AG04450 (cell line): ENCODE data around the gene TNFRSF19. TPM values are rescaled to one million over a fixed set of nuclear protein-coding genes. Genes with fewer than 3 reads are reported as not detected.

Experiments used
- CTCF ChIA-PET: fragments of 300-600, 350-600 bp; formaldehyde crosslinking; extraction: SDS; loops from one replicate; lab custom pipeline; 2022; ENCODE audit warnings: antibody characterized with exemption, inconsistent platforms; lab: Charles Lee
- POLR2A ChIA-PET: fragments of 350-600 bp; formaldehyde crosslinking; extraction: SDS; loops from one replicate; lab custom pipeline; 2021; ENCODE audit warnings: antibody characterized with exemption, inconsistent platforms; lab: Yijun Ruan, JAX
- DNase-seq: peaks from one replicate; pipeline ENCODE4 v3.0.0-alpha.2; 2011; ENCODE audit warnings: low read depth, low spot score
- H3K27ac ChIP-seq: one replicate; pipeline ENCODE4 v1.5.1; 2012; ENCODE audit warnings: low read depth, low read length, control low read depth
- H3K27me3 ChIP-seq: one replicate; pipeline ENCODE4 v1.6.0; 2012; ENCODE audit warnings: low read length; ENCODE audit not compliant: control insufficient read depth, insufficient read depth
- H3K4me3 ChIP-seq: 2 replicates; pipeline ENCODE4 v1.5.1; 2011; ENCODE audit warnings: mild to moderate bottlenecking, low read depth, low read length, control low read depth
- H3K9me3 ChIP-seq: 2 replicates; pipeline ENCODE4 v1.5.1; 2012; ENCODE audit warnings: low read length; ENCODE audit not compliant: control insufficient read depth, insufficient read depth
- CTCF ChIP-seq: IDR thresholded peaks from 2 replicates; pipeline ENCODE4 v1.5.1; 2011; ENCODE audit warnings: low read depth, low read length, control low read depth, inconsistent platforms
- polyA plus RNA-seq: library from polyadenylated mRNA; depleted of rRNA; stranded (reverse); fragments of >200 nt; gene quantifications from 2 replicates; pipeline ENCODE4 v1.2.3, GENCODE V29; 2011

The TNFRSF19 gene
- polyA plus RNA-seq, 1 experiment, result 183 TPM

GRCh38 chr13:23627410-23627809 lies 57.2 kb downstream of the TNFRSF19 start:
- Histone ChIP-seq H3K27me3 (no peaks in the 10 kb centered on the region), H3K4me3 (no peak overlapping the region), H3K9me3 (no peaks in the 10 kb centered on the region), H3K27ac (no peak overlapping the region)
- ChIA-PET CTCF (no interaction called here), POLR2A (no interaction called here)
- no peak for TF ChIP-seq CTCF
- no peak for DNase-seq

GRCh38 chr13:23628250-23628649 lies 58.0 kb downstream of the TNFRSF19 start:
- TF ChIP-seq CTCF, result no peak
- DNase-seq, result no peak
- ChIA-PET CTCF (no interaction called here), POLR2A (interaction anchor here (0.7 to 0.9 kb wide), 2 partner anchors 41 to 45 kb away, joined by 3 read pairs; no protein-coding TSS in a partner anchor)
- H3K9me3 ChIP-seq, result no peaks in the 10 kb centered on the region
- no peak overlapping the region for H3K4me3 ChIP-seq
- no peak overlapping the region for H3K27ac ChIP-seq
- no peaks in the 10 kb centered on the region for H3K27me3 ChIP-seq

DNA sequence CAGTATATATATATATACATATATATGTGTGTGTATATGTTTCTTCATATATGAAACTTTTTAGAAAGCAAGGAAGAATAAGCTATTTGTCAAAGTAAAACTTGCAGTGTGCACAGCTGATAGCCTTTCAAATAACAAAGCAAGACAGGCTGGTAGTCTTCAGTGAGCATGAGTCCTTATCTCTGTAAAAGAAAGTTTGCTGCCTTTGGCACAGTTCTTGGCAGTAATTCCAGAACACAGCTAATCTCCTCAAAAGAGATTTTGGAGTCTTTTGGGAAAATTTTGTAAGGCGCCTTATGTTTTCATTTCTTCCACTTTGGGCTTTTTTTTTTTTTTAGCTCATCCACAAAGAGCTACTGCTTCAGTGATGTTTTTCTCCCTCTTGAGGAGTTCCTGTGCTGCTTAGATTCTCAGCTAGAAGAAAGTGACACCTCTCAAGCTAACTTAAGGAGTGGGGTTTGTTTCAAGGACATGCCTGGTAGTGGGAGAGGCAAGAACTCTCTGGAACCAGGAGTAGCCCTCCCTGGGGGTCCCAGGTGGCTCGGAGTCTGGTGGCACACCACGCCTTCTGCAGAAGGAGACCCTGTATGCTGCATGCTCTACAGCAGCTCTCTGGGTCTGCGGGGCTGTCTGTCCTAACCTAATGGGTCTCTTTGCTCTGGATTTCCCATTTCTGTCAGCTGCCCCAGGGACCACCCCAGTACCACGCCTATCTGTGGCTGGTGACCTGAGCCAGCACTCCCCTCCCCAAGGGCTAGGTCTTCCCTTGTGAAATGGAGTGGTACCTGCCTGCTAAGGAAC lies 58.8 kb downstream of the TNFRSF19 start:
- Histone ChIP-seq H3K27me3 (no peaks in the 10 kb centered on the region), H3K9me3 (no peaks in the 10 kb centered on the region), H3K27ac (no peak overlapping the region), H3K4me3 (no peak overlapping the region)
- no peak for TF ChIP-seq CTCF
- DNase-seq, result no peak
- CTCF ChIA-PET, result interaction anchor here (0.6 kb wide), 1 partner anchor 156 kb away, joined by 3 read pairs; no protein-coding TSS in a partner anchor
- POLR2A ChIA-PET, result interaction anchor here (0.7 to 0.9 kb wide), 2 partner anchors 42 to 45 kb away, joined by 3 read pairs; no protein-coding TSS in a partner anchor

DNA sequence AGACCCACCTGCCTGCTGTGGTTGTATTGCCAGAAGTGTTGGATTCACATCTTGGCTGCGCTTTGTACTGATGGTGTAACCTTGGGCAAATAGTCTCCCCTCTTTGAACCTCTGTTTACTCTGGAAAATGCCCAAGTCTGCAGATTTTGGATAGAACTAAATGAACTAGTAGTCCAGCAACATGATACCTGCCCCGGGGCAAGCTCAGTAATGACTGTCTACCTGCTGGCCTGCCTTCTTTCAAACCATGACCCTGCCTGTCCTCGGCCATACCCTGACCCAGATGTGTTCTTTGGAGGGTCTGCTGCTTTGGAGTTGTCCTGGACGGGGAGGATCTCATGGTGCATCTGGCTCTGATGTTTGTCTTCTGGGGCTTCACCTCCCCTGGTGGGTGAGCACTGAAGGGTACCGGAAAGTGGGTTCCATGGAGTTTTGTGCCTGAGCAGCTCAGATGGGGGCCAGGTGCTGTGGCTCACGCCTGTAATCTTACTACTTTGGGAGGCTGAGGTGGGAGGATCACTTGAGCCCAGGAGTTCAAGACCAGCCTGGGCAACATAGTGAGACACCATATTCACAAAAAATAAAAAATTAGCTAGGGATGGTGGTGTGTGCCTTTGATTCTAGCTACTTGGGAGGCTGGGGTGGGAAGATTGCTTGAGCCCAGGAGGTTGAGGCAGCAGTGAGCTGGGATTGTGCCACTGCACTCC lies 59.5 kb downstream of the TNFRSF19 start:
- CTCF ChIA-PET, result interaction anchor here (0.6 kb wide), 1 partner anchor 157 kb away, joined by 3 read pairs; no protein-coding TSS in a partner anchor
- Histone ChIP-seq H3K27me3 (no peaks in the 10 kb centered on the region), H3K4me3 (no peak overlapping the region), H3K27ac (no peak overlapping the region), H3K9me3 (no peaks in the 10 kb centered on the region)
- POLR2A ChIA-PET, result interaction anchor here (0.7 kb wide), 1 partner anchor 164 kb away, joined by 10 read pairs; no protein-coding TSS in a partner anchor
- no peak for TF ChIP-seq CTCF
- no peak for DNase-seq
